ENCODE results near the gene SELP.

The SELP gene

DNA sequence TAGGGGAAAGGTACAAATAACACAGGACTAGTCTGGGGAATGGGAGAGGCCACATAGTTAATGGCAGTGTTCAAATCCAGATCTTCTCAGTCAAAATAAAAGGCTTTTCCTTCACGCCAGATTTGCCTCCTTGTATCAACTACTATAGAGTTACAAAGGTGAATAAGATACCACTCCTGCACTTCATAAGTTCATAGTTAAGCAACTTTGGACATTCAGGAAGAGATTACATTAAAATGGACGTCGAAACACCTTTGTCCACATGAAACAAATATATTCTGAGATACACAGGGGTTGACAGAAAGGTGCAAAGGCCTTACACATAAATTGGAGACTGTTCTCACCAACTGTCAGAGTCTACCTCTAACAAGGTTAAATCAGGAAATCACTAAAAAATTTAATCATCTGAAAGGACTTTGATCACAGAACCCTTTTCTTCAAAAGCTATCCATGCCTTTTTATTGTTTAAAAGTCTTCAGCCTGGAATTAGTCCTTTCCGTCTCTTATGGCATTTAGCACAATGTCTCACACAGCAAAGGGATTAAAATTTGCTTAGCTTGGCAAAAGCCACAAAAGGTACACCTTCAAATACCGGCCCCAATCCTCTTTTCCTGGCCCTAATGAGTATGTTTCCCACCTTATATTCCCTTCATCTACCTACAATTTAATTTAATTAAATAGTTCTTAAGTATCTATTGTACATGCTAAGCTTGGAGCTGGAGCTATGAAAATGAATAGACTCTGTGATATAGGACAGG, 51.8 kb downstream of the SELP start:
- DNase-seq (ENCODE audit: low read depth in 2 of 3, low spot score in 2 of 3): no peak

DNA sequence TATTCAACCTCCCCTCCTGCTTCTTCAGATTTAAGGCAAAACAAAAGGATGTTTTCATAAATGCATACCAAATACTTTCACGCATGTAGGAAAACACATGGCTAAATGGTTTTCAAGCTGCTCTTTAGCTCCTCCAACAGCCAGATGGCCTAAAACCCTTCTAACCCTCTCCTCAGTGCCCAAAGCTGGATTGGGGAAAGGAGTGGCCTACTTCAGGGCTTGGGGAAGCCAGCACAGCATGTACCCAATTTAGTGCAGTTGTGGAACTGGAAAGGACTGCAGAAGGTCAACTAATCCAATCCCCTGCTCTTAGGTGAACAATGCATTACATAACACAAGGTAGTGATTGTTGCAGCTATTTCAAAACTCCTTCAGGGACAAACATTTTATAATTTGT, 53.0 kb downstream of the SELP start:
- no peak for DNase-seq (ENCODE audit: low read depth in 2 of 3, low spot score in 2 of 3)

DNA sequence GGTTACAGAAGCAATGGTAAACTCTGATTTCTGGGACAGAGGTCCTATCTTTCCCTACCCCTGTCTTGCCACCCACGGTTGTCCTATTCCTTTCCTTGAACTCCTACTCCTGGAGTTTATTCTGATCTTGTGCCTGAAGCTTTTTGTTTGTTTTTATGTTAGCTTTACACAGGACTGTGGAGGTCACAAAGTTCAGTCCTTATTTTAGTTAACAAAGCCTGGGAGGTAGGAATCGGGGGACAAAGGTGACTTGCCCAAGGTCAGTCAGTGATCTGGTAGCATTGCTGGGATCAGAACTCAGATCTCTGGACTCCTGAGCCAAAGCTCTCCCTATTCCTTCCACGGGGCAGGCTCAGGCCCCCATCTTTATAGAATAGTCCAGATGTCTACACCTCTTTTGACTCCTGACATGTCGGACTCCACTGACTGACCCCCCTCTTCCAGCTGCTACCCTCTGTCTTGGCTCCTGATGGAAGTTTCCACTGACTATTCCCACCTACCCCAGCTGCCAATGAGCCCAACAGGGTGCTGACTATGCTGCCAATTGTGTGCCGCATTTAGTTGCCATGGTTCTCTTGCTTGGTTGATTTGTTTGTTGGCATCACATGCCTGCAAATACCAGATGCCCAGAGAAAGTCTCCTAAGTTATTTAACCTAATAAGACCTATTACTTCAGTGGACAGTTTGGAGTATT, 53.5 kb downstream of the SELP start:
- no peak for DNase-seq (ENCODE audit: low read depth in 2 of 3, low spot score in 2 of 3)

DNA sequence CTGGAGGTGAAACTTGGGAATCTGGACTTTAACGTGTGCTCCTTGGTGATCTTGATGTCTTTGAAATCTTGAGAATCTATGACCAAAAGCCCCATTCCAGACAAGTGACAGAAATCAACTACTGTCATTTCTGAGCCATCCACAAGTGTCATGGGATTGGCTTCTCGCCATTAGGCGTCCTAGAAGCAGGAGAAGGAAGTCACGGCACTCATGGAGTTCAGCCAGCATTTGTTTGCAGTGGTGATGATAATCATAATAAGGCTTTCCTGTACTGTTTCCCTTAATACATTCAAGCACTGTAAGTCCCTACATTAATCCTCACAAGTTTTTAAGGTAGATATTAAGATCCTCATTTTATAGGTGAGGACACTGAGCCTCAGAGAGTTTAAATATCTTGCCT, 55.6 kb downstream of the SELP start:
- DNase-seq (ENCODE audit: low read depth in 2 of 3, low spot score in 2 of 3): no peak

DNA sequence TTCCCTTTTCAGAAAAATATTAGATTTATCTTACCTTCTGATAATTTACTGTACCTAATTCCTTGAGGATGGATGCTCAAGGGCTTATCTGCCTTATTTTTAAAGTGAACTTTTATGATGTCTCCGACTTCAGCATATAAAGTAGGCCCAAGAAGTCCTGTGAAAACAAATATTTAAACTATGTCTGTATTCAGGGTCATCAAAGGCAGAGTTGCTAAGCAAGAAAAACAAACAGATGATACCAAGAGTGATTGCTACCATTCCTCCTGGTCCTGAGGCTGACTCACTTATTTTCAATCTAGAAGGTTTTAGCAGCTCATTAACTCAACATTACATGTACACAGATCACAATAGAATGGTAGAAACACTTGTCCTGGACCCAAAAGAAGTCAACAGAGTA, 57.7 kb downstream of the SELP start:
- DNase-seq (ENCODE audit: low read depth in 2 of 3, low spot score in 2 of 3): no peak

DNA sequence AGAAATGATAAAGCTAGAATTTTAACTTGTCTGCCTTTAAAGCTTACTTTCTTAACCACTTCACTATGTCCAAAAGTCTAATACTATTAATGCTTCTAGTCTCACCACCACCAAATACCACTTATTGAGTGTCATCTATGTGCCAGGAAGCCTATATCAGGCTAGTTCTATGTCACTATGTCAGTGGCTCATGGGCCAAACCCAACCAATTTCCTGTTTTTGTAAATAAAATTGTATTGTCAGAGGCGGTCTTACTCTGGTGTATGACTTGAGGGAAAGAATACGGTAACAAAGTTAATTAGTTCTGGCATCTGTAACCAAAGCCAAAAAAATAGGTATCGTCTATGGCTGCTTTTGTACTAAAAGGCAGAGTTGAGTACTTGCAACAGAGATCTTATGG, 58.5 kb downstream of the SELP start:
- DNase-seq (ENCODE audit: low read depth in 2 of 3, low spot score in 2 of 3): no peak

DNA sequence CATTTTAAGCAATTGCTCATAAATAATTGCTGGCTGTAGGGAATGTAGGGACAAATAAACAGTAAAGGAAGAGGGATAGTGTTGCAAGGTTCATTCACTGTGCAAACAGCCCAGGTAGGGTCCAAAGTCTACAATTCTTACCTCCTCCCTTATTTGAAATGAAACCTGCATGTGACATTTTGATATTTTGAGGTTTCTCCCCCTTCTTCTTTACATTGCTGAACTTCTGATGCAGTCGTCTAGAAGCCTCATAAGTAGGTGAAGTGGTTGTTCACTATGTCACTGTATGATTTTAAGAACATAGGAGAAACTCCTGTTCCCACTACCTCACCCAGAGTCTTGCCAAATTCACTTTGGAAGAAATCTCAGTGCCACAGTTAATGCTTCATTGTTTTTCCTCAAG, 59.8 kb downstream of the SELP start:
- no peak for DNase-seq (ENCODE audit: low read depth in 2 of 3, low spot score in 2 of 3)

DNA sequence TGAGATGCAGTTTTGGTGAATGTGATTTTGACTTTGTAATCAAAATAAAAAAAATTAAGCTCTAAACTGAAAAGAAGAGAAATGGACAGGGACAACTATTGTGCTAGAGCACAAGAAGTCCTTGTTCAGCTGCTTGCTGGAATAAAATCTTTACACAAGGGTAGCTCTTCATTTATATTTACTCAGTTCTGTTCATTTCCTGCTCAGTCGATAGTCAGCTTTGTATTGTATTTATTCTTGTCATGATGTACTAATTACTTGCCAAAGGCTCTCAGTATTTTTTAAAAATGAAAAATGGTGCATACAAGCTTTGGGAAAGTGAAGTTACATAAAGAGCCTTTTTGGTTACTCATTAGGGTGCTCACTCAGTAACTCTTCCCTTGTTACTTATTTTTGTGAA, 61.4 kb downstream of the SELP start:
- DNase-seq (ENCODE audit: low read depth in 2 of 3, low spot score in 2 of 3): no peak

DNA sequence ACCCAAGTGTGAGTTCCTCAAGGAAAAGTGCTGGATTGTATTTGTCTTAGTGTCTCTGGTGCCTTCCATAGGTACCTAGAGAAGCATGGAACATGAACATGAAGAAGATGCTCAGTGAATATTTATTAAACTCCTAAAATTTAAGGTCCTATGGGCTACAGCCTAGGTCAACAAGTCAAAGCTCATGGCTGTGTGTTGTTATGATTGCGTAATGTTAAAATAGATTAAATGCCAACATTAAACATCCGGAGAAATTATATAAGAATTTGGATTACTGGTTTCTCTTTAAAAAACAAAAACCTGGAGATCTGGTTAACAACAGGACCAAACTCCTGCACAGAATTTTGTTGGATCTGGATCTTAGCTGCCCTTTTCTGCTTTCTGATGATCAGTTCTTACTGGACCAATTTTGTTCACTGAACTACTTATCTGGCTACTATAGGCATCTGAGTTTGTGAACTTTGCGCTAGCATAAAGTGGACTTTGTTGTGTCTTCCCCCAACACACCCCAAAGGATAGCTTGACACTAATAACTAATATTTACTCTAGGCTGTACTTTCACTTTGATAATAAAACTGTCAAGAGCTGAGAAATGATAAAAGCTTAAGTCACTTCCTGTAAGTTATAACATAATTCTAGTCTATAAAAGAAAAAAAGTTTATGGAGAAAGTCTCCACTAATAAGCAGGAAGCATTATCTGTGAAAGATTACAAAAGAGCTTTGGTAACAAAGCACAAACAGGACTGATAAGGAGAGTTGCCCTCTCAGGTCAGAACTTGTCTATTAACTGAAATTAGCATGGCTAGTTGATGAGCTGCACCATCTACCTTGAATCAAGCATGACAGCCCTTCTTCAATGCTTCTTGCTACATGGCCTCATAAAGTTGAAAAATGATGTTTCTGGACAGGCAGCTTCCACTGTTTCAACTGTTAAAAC, 64.3 kb downstream of the SELP start:
- no peak for DNase-seq (ENCODE audit: low read depth in 2 of 3, low spot score in 2 of 3)

DNA sequence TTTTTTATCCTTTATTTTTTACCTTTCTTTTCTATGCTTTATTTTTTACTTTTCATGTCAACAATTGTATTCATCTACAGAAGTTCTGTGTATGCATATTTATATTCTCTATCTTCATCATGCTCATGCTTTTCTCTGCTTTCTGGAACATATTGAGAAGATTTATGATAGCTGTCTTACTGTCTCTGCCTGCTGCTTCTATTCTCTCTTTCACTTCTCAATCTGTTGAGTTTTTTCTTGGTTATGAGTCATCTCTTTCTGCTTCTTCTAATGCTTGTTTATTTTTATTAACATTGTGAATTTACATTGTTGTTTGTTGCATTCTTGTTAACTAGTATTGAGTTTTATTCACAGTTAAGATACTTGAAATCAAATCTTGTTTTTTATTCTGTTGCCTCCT, 66.3 kb downstream of the SELP start:
- DNase-seq (ENCODE audit: low read depth in 2 of 3, low spot score in 2 of 3): no peak

DNA sequence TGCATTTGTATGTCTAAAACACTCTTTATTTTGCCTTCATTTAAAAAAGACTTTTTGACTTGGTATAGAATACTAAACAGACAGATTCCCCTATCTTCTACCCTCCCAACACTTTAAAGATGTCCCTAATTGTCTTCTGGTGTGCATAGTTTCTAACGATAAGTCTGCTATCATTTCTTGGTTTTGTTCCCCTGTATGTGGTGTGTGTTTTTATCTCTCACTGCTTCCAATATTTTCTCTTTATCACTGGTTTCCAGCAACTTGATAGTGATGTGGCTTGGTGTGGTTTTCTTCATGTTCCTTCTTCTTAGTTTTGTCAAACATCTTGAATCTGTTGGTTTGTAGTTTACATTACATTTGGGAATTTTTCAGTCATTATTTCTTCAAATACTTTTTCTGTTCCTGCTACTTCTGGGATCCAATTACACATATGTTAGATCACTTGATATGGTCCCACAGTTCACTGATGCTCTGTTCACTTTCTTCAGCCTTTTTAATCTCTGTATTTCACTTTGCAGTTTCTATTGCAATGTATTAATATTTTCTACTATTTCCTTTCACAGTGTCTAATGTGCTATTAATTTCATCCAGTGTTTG, 66.8 kb downstream of the SELP start:
- no peak for DNase-seq (ENCODE audit: low read depth in 2 of 3, low spot score in 2 of 3)

DNA sequence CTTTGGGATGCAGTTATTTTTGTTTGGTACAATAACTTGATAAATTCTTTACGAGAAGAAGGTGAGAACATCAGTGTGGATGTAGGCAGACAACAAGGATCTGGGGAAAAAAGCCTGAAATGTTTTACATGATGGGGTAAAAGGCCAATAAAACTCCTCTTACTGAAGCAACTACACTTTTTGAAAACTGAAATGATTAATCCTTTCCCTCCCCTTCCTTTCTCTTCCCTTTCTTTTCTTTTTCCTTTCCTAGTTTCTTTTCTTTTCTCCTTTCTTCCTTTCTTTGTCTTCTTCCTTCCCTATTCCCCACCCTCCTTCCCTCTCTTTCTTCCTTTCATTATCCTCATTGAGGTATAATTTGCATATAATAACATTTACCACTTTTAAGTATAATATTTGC, 68.2 kb downstream of the SELP start:
- no peak for DNase-seq (ENCODE audit: low read depth in 2 of 3, low spot score in 2 of 3)

DNA sequence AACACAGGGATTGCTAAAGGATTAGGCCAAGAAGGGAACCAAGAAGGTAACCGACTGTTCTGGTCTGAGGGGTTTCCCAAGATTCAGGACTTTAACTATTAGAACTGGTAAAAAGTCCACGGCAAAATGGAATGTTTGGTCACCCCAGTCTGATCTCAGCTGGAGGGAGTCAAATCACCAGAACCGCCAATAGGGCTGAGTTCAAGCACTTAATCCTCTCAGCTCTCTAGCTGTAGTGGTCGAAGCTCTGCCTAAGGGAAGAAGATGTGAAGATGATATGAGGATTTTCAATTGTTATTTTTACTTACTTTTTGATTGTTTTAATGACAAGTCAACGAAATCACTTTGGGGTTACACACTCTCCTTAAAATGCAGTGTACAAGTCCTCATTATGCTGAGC, 72.8 kb downstream of the SELP start:
- DNase-seq (ENCODE audit: low read depth in 2 of 3, low spot score in 2 of 3): no peak

DNA sequence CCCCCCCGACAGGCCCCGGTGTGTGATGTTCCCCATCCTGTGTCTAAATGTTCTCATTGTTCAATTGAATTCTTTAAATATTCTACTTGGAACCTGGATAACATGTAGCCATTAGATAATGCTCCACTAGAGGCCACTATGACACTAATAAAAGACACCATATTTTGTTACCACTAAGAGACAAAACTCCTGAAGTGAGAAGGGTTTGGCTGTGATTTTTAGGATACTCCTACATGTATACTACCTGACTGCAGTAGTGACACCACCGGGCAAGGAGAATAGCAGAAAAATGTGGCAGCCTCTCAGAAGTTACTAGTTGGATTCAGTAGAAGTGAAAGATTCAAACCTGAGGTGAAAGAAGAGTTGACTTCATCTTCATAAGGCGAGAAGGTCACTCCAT, 79.6 kb downstream of the SELP start:
- DNase-seq (ENCODE audit: low read depth in 2 of 3, low spot score in 2 of 3): no peak

DNA sequence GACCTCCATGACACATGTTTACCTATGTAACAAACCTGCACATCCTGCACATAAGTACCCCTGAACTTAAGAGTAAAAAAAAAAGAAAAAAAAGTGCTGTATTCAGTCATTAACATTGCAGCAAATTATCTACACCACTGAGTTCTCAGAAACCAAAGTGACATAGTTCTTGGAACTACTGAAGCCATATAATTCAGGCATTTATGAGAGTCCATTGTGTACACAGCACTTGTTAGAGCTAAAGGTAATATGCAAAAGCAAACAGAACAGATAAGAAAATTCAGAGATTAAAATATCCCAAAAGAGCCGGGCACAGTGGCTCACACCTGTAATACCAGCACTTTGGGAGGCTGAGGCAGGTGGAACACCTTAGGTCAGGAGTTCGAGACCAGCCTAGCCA, 81.6 kb downstream of the SELP start:
- no peak for DNase-seq (ENCODE audit: low read depth in 2 of 3, low spot score in 2 of 3)

DNA sequence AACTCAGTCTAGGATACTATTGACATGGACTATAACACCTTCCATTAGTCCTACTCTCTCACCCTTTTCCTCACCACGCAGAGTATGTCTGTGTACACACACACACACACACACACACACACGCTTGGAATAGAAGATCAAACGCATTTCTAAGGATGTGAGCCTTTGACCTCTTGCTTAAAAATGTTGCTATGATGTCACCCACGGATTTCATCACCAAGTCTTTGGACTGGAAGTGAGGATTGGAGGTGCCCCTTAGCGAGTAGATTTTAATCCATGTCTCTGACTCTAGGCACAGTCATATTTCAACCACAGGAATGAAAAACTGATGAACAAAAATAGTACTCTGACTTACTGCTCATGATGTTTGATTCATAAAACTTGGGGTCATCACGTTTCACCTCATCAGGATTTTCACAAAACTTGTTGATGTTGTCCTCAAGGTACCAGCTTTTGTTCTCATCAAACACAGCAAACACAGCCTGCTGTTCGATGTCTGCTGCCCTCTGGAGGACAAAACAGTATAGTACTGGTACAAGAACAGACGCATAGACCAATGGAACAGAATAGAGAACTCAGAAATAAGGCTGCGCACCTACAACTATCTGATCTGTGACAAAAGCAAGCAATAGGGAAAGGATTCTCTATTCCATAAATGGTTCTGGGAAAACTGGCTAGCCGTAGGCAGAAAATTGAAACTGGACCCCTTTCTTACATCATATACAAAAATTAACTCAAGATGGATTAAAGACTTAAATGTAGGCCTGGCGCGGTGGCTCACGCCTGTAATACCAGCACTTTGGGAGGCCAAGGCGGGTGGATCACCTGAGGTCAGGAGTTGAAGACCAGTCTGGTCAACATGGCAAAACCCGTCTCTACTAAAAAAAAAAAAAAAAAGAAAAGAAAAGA, 83.6 kb downstream of the SELP start:
- peak in 1 of 3 experiments; percentile 14 for DNase-seq (ENCODE audit: low read depth in 2 of 3, low spot score in 2 of 3)

DNA sequence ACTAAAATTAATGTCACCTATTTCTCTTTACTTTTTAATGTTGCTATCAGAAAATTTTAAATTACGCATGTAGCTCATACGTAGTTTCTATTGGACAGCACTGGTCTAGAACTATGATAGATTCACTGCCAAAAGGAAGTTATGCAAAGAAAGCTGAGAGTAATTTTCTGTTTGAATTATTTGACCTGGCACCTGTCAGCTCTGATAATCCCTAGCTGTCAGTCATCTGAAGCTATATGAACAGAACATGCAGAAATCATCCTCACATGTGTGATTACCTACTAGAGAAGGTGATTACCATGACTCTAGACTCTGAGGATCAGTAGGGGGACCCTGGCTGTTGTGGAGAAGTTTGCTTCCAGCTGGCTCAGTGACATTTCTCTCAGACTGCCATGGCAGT, 84.5 kb downstream of the SELP start:
- DNase-seq (ENCODE audit: low read depth in 2 of 3, low spot score in 2 of 3): no peak

DNA sequence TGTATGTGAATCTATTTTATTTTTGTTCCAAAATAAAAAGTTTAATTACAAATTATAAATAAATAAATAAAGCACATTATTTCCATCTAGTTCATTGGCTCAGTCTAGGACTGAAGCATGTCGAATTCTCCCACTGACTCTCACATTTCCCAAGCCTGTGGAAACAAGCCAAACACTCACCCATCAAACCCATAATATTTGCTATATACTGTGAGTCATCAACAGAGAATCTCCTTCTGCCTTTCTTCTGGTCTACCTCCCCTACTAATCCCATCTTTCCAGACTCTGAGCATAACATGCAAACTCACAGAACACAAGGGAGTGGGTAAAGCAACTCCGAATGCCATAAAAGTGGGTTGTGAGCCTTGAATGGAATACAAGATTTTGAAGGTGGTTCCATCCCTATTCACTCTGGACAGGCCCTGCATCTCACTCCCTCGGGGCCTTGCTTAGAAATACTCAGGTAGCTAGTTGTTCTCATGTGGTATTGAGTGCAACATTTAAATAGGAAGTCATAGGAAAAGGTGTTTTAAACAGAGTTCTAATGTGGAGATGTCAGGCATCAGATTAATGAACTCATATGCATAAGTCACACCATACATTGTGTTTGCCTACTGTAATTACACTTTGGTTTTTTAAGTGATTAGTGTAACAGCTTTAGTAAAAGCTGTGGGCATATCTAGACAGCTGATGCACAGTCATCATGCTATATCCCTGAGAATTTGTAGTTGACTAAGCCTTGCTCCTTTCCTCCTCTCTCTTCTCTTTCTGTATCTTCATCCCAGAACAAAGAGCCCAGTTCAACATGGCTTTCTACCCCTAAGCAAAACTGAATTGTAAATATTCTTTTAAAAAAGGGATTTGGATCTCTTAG, 90.7 kb downstream of the SELP start:
- DNase-seq (ENCODE audit: low read depth in 2 of 3, low spot score in 2 of 3): no peak
